Esophagus squamous epithelium (tissue), 5 donors: ENCODE measurements around the gene PLEKHA5. TPM values are rescaled to one million over a fixed set of nuclear protein-coding genes. Genes with fewer than 3 reads are reported as not detected.
A peak's percentile ranks its signal among the peaks of the same experiment; 100 is the strongest.

Experiments
- DNase-seq: peaks from one replicate; lab custom pipeline; 2025; lab: John Stamatoyannopoulos, UW
- H3K27ac ChIP-seq, 4 donors: fragments of 200-600 bp; sonication (generic); one replicate each; pipeline ENCODE4 v1.5.1; 2016 to 2019; ENCODE audit warnings: mild to moderate bottlenecking in 1 of 4
- H3K27me3 ChIP-seq, 4 donors: fragments of 200-600 bp; sonication (generic); 1 replicate in 3 of 4; 2 replicates in 1 of 4; pipeline versions ENCODE4 v1.5.1 to v1.6.0; 2017 to 2021; ENCODE audit warnings: antibody characterized with exemption in 1 of 4
- H3K36me3 ChIP-seq, 3 donors: fragments of 200-600 bp; sonication (generic); one replicate each; pipeline ENCODE4 v1.5.1; 2016 to 2019
- H3K4me1 ChIP-seq, 3 donors: fragments of 200-600 bp; sonication (generic); one replicate each; pipeline ENCODE4 v1.5.1; 2017 to 2019
- H3K4me3 ChIP-seq, 4 donors: fragments of 200-600 bp; sonication (generic); 1 replicate in 3 of 4; 2 replicates in 1 of 4; pipeline ENCODE4 v1.5.1; 2016 to 2019; ENCODE audit warnings: mild to moderate bottlenecking in 2 of 4, moderate library complexity in 1 of 4
- H3K9me3 ChIP-seq, 3 donors: fragments of 200-600 bp; sonication (generic); one replicate each; pipeline ENCODE4 v1.5.1; 2016 to 2019
- POLR2A ChIP-seq, 4 donors: fragments of 450-650 bp; IDR thresholded peaks; one replicate each; pipeline ENCODE4 v1.6.1; 2017; ENCODE audit warnings: antibody characterized with exemption in 4 of 4, mild to moderate bottlenecking in 4 of 4, moderate library complexity in 3 of 4
- WGBS, 2 donors: methylation state at CpG; one replicate each; pipeline ENCODE4 v1.1.5; 2018; 5-methylcytosine and 5-hydroxymethylcytosine counted together
- intact Hi-C: fragments of 100-400 bp; cut with DNase I; formaldehyde crosslinking; loops from one replicate; pipeline ENCODE4 v1.15.0; 2022
- total RNA-seq, 4 donors: library from RNA; depleted of rRNA; stranded (reverse); fragments of >200 nt; gene quantifications; one replicate each; pipeline ENCODE4 v1.1.0, GENCODE V29; 2016
- TF ChIP-seq, protein P1 (sequence below), 6 experiments: fragments of 450-650 bp in 4 of 6; fragments of 200-600 bp in 2 of 6; sonication (generic) in 2 of 6; IDR thresholded peaks; one replicate each; pipeline ENCODE4 v1.5.1; 2016 to 2019; ENCODE audit warnings: antibody characterized with exemption in 6 of 6, mild to moderate bottlenecking in 4 of 6, moderate library complexity in 4 of 6
- donor health status: DM: yes; HTN: yes; CAD: no.

The PLEKHA5 gene
- total RNA-seq, 4 donors from 2014 or later = 16.1 to 43.7 (median 29.3) TPM

DNA sequence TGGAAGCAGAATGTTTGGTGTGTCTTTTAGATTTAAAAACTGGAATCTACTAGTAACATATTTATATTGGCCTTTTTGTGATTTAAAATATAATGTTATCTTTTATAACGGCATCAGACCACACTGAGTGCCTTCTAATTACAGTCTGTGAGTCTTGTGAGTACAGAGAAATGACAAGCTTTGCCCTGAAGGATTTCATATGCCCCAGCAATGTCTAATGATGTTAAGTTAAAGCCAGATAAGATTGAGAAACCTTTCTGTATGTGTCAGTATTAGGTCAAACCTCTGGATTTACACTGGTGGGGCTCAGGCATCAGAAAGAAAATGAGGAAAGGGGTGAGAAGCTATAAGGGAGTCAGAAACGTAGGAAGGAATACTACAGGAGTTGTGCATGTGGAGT, 25.2 kb downstream of the PLEKHA5 start:
- Histone ChIP-seq H3K4me1 (peaks cover 0 to 16% (median 5%) of the 10 kb centered on the region in 3 donors), H3K4me3 (no peak overlapping the region), H3K36me3 (peaks cover 0 to 5% (median 0%) of the 10 kb centered on the region in 3 donors), H3K9me3 (no peaks in the 10 kb centered on the region), H3K27me3 (no peaks in the 10 kb centered on the region), H3K27ac (no peak overlapping the region)
- DNase-seq = no peak
- WGBS, 2 donors = 33 to 38% methylated on average over 2 of the region's 2 CpGs
- no peak for TF ChIP-seq POLR2A (IDR thresholded peaks at IDR 0.05)
- intact Hi-C loops = no loop called here

DNA sequence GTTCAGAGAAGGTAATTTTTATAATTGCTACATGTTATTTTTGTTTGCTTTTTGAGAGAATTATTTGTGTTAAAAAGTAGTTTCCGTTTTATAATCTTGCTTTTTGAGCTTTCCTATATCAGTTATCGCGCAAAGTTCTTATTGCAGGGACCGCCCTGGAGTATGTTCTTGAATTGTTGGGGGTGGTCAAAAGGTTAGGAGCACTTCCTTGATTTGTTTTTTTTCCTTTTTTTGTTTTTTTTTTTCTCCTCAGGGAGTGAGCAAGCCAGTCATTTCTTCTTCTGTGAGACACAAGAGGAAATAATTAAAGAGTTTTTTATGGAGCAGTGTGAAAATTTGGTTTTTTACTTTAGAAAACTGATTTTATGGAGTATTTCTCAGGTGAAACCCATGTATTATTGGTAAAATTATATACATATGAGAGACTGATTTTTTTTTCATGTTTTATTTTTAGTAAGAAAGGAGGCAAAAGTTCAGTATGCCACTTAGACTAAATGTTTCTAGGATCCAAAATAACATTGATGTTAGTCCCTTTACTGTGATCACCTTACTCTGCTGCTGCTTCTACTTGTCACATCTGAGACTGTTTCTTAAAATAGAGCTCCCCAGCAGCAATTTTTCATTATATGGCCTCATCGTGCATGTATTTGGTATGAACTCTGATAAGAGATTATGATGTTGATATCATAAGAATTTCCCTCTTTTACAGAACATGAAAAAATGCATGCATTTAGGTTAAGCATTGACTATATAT, 26.6 kb downstream of the PLEKHA5 start:
- peaks cover 0 to 13% (median 5%) of the 10 kb centered on the region in 3 donors for H3K4me1 ChIP-seq
- H3K27me3 ChIP-seq = no peaks in the 10 kb centered on the region
- H3K36me3 ChIP-seq = no peaks in the 10 kb centered on the region
- no peak overlapping the region for H3K4me3 ChIP-seq
- no peak for DNase-seq
- TF ChIP-seq, protein P1, sequence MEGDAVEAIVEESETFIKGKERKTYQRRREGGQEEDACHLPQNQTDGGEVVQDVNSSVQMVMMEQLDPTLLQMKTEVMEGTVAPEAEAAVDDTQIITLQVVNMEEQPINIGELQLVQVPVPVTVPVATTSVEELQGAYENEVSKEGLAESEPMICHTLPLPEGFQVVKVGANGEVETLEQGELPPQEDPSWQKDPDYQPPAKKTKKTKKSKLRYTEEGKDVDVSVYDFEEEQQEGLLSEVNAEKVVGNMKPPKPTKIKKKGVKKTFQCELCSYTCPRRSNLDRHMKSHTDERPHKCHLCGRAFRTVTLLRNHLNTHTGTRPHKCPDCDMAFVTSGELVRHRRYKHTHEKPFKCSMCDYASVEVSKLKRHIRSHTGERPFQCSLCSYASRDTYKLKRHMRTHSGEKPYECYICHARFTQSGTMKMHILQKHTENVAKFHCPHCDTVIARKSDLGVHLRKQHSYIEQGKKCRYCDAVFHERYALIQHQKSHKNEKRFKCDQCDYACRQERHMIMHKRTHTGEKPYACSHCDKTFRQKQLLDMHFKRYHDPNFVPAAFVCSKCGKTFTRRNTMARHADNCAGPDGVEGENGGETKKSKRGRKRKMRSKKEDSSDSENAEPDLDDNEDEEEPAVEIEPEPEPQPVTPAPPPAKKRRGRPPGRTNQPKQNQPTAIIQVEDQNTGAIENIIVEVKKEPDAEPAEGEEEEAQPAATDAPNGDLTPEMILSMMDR (IDR thresholded peaks at IDR 0.05) = no peak
- TF ChIP-seq POLR2A (IDR thresholded peaks at IDR 0.05) = no peak
- intact Hi-C loops = no loop called here
- H3K9me3 ChIP-seq = no peaks in the 10 kb centered on the region
- no peak overlapping the region for H3K27ac ChIP-seq
- 73 to 80% methylated on average over 5 of the region's 5 CpGs for WGBS, 2 donors

DNA sequence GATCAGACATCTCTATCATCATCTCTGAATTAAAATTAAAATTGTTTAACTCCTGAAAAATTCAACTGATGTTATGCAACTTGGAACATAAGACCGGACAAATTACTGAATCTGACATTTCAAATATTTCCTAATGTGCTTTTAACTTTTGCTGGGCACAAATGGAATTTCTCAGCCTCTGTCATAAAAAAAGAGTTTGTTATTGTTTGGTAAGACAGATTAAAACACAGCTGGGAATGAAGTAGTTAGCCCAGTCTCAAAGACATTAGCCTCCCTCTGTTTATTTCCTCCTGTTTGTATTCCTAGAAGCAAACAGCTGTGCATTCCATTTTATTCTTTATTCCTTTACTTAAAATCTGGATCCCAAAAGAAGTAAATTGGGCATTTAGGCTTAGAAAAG, 29.4 kb downstream of the PLEKHA5 start:
- no peaks in the 10 kb centered on the region for H3K9me3 ChIP-seq
- intact Hi-C loops = no loop called here
- TF ChIP-seq, protein P1 (IDR thresholded peaks at IDR 0.05) = no peak
- no peak for TF ChIP-seq POLR2A (IDR thresholded peaks at IDR 0.05)
- H3K4me1 ChIP-seq = peaks cover 0 to 23% (median 5%) of the 10 kb centered on the region in 3 donors
- WGBS, 2 donors = 58 to 61% methylated on average over 1 of the region's 1 CpG
- H3K27me3 ChIP-seq = no peaks in the 10 kb centered on the region
- H3K36me3 ChIP-seq = no peaks in the 10 kb centered on the region
- no peak overlapping the region for H3K4me3 ChIP-seq
- no peak for DNase-seq
- no peak overlapping the region for H3K27ac ChIP-seq

DNA sequence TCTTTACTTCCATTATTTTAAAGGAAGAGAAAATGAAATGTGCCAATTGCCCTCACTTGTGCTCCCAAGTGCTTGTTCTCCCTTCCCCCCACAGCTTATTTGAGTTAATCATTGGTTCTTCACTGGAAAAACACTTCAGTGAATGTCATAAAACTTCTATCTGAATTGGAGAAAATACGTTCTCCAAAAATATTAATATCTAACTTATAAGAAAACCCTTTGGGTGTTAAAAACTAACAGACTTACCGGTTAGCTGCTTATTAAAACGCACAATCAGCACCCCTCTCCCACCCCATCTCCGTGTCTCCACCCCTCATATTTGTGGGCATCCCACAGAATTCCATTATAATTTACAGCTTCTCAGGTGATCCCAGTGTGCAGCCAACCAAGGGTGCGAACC, 31.7 kb downstream of the PLEKHA5 start:
- DNase-seq = no peak
- peaks cover 0 to 36% (median 16%) of the 10 kb centered on the region in 3 donors for H3K4me1 ChIP-seq
- intact Hi-C loops = no loop called here
- H3K36me3 ChIP-seq = no peaks in the 10 kb centered on the region
- no peak overlapping the region for H3K27ac ChIP-seq
- no peaks in the 10 kb centered on the region for H3K27me3 ChIP-seq
- H3K9me3 ChIP-seq = no peaks in the 10 kb centered on the region
- 90 to 91% methylated on average over 5 of the region's 5 CpGs for WGBS, 2 donors
- no peak overlapping the region for H3K4me3 ChIP-seq
- TF ChIP-seq POLR2A (IDR thresholded peaks at IDR 0.05) = no peak
- TF ChIP-seq, protein P1 (IDR thresholded peaks at IDR 0.05) = no peak

DNA sequence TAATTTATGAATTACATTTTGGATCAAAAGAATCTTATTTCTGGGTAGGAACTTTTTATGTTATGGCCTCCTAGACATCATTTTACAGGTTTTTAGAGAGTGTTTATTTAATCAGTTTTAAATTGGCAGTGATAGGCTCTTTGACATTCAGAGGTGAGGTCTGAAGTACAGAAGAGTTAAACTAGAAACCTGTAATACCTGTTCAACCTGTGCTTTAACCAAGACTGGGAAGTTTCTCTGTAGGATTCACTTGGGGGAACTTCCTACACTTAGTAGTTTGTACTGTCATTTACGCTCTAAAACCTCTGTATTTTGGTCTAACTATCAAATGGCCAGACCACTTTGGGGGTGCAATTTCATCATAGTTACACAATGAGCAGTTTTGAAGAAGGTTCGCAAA, 35.9 kb downstream of the PLEKHA5 start:
- TF ChIP-seq, protein P1 (IDR thresholded peaks at IDR 0.05) = no peak
- TF ChIP-seq POLR2A (IDR thresholded peaks at IDR 0.05) = no peak
- H3K27ac ChIP-seq = peak overlapping the region in 3 of 4 donors; percentile 21 to 80 (median 64)
- DNase-seq = no peak
- intact Hi-C loops = no loop called here
- 54 to 61% methylated on average over 2 of the region's 2 CpGs for WGBS, 2 donors
- no peaks in the 10 kb centered on the region for H3K9me3 ChIP-seq
- no peaks in the 10 kb centered on the region for H3K36me3 ChIP-seq
- peaks cover 0 to 53% (median 11%) of the 10 kb centered on the region in 3 donors for H3K4me1 ChIP-seq
- no peaks in the 10 kb centered on the region for H3K27me3 ChIP-seq
- H3K4me3 ChIP-seq = no peak overlapping the region
